ENCODE results near the gene ZNF433. TPM values are rescaled to one million over a fixed set of nuclear protein-coding genes. Genes with fewer than 3 reads are reported as not detected.
A peak's percentile ranks its signal among the peaks of the same experiment; 100 is the strongest.

ZNF433 gene
- total and polyA plus RNA-seq, 8 donors = 4.4 to 20.6 (median 15.5) TPM

GRCh38 chr19:12064590-12065538, 29.4 kb upstream of the ZNF433 start, which contains the start of gene ZNF844:
Gene ZNF844 (plus strand): TSS chr19:12064731. CDS start chr19:12064874, 143 bp downstream.
- peak; percentile 95 to 98 (median 96) for DNase-seq
- Histone ChIP-seq H3K36me3 (peaks cover 0 to 14% of the 10 kb centered on the region in 2 donors), H3K27me3 (no peaks in the 10 kb centered on the region), H3K27ac (peak within 1 kb of the TSS; percentile 90 to 95), H3K4me1 (peaks cover 6 to 12% of the 10 kb centered on the region in 2 donors), H3K9me3 (peaks cover 0 to 27% of the 10 kb centered on the region in 2 donors), H3K4me3 (peak within 1 kb of the TSS; percentile 77 to 79)
- no peak for TF ChIP-seq CTCF (IDR thresholded peaks at IDR 0.05)
- peak; percentile 99 for ATAC-seq
- intact Hi-C loops (cut with DNase I) = no loop called here

- Histone ChIP-seq H3K4me3 (no peak overlapping the region), H3K4me1 (peaks cover 0 to 27% of the 10 kb centered on the region in 2 donors), H3K27me3 (peaks cover 0 to 19% of the 10 kb centered on the region in 2 donors), H3K36me3 (no peaks in the 10 kb centered on the region), H3K9me3 (no peaks in the 10 kb centered on the region), H3K27ac (no peak overlapping the region)
- intact Hi-C loops (cut with DNase I) = loop anchor here in 1 of 2 donors (5.0 kb wide), 1 partner anchor 87 kb away; the partner anchor contains the start of gene ZNF20
- no peak for ATAC-seq
- DNase-seq = no peak
- no peak for TF ChIP-seq CTCF (IDR thresholded peaks at IDR 0.05)
Measured at GRCh38 chr19:12055784-12056183, 20.3 kb upstream of the ZNF433 start.

- peak; percentile 86 to 94 (median 93) for DNase-seq
- TF ChIP-seq CTCF (IDR thresholded peaks at IDR 0.05) = no peak
- intact Hi-C loops (cut with DNase I) = no loop called here
Measured at GRCh38 chr19:12052497-12053169, 17.2 kb upstream of the ZNF433 start, which contains the start of gene ZNF878. Gene ZNF878 (minus strand): TSS chr19:12052961. CDS start chr19:12052801, 160 bp downstream.

GRCh38 chr19:12052091-12052496, 16.6 kb upstream of the ZNF433 start:
- ATAC-seq (peak; percentile 20), DNase-seq (peak in 1 of 4 donors; percentile 11)
- peaks cover 0 to 19% of the 10 kb centered on the region in 2 donors for H3K27me3 ChIP-seq

More at GRCh38 chr19:12052497-12053169, 17.2 kb upstream of the ZNF433 start, which contains the start of gene ZNF878:
- Histone ChIP-seq H3K9me3 (peaks cover 0 to 2% of the 10 kb centered on the region in 2 donors), H3K4me3 (peak within 1 kb of the TSS; percentile 60 to 77), H3K27me3 (peaks cover 0 to 19% of the 10 kb centered on the region in 2 donors), H3K36me3 (no peaks in the 10 kb centered on the region), H3K4me1 (peaks cover 0 to 17% of the 10 kb centered on the region in 2 donors), H3K27ac (peak within 1 kb of the TSS; percentile 73)
- ATAC-seq = peak; percentile 100

More at GRCh38 chr19:12052091-12052496, 16.6 kb upstream of the ZNF433 start:
- Histone ChIP-seq H3K9me3 (peaks cover 0 to 2% of the 10 kb centered on the region in 2 donors), H3K4me1 (peaks cover 0 to 17% of the 10 kb centered on the region in 2 donors), H3K27ac (peak overlapping the region; percentile 73), H3K36me3 (no peaks in the 10 kb centered on the region), H3K4me3 (peak overlapping the region; percentile 60 to 77)
- TF ChIP-seq CTCF (IDR thresholded peaks at IDR 0.05) = no peak
- intact Hi-C loops (cut with DNase I) = no loop called here

Data from left lung (tissue), 10 donors.